GM21825 (cell line): Measurements from ENCODE around the gene TMEM50B.
"Not testable (repeated sequence)": the region's sequence is repeated elsewhere in the genome, so short reads cannot be mapped to it uniquely, and the experiment has no call there.

Experiments used
- ATAC-seq: cut with Tn5 transposase; IDR thresholded peaks from one replicate; pipeline ENCODE4 v1.9.1; 2021; ENCODE audit warnings: mild to moderate bottlenecking, moderate library complexity; ENCODE audit not compliant: unreplicated experiment

The TMEM50B gene

DNA sequence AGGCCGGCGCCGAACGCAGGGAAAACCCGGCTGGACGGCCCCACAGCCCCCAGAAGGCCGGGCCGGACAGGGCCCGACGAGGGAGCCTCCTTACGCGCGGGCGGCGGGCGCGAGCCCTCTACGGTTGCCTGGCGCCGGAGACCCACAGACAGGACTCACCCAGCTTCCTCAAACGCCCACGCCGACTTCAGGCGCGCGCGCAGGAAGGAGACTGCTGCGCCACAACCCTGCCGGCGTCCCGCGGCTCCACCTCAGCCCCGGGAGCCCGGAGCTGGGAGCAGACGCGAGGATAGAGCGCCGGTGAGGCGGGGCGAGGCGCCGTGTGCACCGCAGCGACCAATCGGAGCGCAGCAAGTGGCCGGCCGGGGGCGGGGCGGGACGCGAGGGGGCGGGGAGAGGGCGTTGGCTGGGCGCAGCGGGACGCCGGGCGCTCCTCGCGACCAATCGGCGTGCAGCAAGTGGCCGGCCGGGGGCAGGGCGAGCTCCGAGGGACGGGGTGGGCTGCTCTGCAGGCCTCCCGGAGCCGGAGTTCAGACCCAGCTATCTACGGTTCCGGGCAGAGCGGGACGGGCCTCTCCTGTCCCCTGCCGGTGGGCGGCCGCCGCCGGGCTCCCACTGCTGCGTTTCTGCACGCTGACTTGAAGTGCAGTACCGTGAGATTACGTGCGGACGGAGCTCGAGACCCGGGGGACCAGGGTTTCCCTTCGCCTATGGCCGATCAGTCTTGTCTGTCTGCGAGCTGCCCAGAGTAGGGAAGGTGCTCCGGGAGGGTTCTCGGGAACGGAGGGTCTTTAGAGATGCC lies at the start of gene TMEM50B:
Gene TMEM50B, minus strand, starts transcription at position 296 of the 802 bp plus-strand sequence. CDS start 11,089 bp downstream, outside the sequence.
- ATAC-seq, result peak; percentile 91

- no peak for ATAC-seq
Observed at GRCh38 chr21:33522953-33523349, 43.2 kb upstream of the TMEM50B start.

- no peak for ATAC-seq
Observed at GRCh38 chr21:33522297-33522952, 42.7 kb upstream of the TMEM50B start.

- no peak for ATAC-seq
Observed at GRCh38 chr21:33518899-33519298, 39.1 kb upstream of the TMEM50B start.

GRCh38 chr21:33514229-33514628 lies 34.5 kb upstream of the TMEM50B start:
- no peak for ATAC-seq

GRCh38 chr21:33512481-33512880 lies 32.7 kb upstream of the TMEM50B start:
- ATAC-seq, result no peak

DNA sequence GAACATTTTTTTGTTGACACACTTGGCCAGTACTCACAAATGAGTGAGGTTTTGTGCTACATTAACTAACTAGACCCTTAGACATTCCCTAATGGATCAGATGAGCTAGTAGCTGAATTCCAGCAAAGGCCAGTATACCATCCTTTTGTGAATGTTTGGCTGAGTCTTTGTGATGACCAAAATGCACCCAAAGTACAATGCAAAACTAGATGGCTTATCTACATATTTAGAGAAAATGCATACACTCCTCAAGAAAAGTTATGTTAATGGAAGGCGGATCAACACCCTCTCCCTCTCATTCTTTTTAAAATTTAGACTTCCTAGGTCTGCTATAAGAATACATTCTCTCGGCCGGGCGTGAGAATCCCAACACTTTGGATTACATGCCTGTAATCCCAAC lies 31.9 kb upstream of the TMEM50B start:
- ATAC-seq, result no peak

GRCh38 chr21:33510826-33511225 lies 31.1 kb upstream of the TMEM50B start:
- ATAC-seq, result no peak

GRCh38 chr21:33507003-33507402 lies 27.2 kb upstream of the TMEM50B start:
- ATAC-seq, result not testable (repeated sequence)

- no peak for ATAC-seq
Observed at GRCh38 chr21:33505833-33506232, 26.1 kb upstream of the TMEM50B start.

- no peak for ATAC-seq
Observed at GRCh38 chr21:33496345-33496744, 16.6 kb upstream of the TMEM50B start.

DNA sequence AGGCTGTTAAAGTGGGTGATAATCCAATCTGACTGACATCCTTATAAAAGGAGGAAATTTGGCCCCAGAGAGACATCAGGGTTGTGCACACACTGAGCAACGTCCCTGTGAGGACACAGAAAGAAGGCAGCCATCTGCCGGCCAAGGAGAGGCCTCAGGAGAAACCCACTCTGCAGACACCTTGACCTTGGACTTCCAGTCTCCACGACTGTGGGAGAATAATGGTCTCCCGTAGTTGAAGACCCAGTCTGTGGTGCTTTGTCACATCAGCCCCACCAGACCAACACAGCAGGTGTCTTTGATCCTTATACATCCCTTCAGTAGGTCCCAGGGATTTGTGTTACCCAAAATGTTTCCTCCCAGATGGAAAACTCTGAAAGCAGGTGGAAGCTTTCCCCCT lies 16.0 kb upstream of the TMEM50B start:
- no peak for ATAC-seq

DNA sequence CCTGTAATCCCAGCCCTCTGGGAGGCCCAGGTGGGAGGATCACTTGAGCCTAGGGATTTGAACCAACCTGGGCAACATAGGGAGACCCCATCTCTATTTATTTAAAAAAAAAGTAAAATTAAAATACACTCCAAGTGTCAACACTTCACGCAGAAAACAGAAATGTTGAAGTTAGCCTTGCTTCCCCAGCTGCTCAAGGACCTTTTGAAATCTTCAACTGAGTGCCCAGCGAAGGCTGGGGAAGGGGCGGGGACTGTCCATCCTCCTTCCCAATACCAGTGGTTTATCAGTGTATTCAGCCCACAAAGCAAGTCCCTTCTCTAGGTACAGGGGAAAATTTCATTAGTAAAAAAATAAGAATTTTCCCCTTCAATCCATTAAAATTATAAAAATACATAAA lies 14.0 kb upstream of the TMEM50B start:
- ATAC-seq, result no peak

DNA sequence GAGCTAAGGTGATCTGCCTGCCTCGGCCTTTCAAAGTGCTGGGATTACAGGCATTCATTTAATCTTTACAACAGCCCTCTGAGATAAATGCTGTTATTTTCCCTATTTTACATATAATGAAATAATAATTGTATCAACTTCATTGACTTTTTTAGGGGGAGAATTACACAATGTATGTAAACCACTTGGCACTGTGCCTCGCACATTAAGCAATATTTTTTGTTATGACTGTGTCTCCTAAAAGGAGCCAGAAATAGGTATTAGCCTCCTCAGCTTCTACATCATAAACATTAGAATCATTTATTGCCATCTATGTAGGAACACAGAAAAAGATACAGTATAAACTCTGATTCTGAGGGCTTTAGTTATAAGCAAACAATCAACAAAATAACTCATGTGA lies 12.8 kb upstream of the TMEM50B start:
- no peak for ATAC-seq

DNA sequence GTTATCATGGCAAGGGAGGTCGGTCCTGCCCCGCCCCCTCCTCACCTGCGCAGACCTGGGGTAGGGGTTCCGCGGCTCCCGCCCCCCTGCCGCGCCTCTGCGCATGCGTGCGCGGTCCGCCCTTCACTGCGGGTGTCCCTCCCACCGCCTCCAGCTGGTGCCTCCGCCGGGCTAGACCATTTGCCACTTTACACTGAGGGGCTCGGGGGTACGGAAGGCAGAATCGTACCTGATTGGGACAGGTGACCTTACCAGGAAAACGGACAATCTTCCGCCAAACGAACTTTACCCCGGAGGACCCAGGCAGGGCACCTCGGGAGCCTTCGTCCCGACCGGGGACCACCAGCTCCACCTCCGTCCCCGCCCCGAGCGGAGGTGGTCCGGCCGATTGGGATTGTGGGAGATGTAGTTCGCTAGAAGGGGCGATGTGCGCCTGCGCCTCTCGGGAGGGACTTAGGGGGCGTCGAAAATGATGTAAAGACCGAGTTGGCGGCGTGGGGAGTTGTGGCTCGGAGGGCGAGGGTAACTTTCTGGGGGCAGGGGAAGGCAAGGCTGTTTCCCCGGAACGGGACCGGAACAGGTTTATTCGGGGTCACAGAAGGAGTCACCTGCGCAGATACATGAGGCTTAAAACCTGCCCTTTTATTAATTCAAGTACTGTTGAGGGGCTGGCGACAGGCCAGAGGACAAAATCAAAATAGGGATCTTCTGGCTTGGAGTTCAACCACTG lies 11.8 kb upstream of the TMEM50B start, which contains the start of gene DNAJC28:
Gene DNAJC28, minus strand, starts transcription at position 344 of the 730 bp plus-strand sequence. CDS start 2,323 bp downstream, outside the sequence.
- peak; percentile 97 for ATAC-seq

- ATAC-seq, result no peak
Observed at GRCh38 chr21:33490991-33491372, 11.2 kb upstream of the TMEM50B start.

DNA sequence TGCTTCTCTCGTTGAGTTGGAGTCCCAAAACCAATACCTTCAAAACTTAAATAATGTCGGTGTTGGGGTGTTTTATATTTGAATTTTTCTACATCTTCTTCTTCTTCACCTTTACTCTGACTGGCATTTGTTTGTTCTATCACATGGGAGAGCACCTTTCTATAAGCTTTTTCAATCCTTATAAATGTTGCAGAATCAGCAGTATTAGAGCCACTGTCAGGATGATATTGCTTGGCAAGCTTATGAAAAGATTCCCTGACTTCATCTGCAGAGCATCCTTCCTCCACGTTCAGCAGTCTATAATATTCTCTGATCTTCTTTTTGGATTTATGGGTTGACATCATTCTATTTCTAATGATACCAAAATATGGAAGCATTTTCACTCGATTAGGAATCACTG lies 9.2 kb upstream of the TMEM50B start:
- no peak for ATAC-seq

- ATAC-seq, result no peak
Observed at GRCh38 chr21:33487996-33488395, 8.2 kb upstream of the TMEM50B start.

- ATAC-seq, result no peak
Observed at GRCh38 chr21:33481314-33481943, 1.7 kb upstream of the TMEM50B start.

DNA sequence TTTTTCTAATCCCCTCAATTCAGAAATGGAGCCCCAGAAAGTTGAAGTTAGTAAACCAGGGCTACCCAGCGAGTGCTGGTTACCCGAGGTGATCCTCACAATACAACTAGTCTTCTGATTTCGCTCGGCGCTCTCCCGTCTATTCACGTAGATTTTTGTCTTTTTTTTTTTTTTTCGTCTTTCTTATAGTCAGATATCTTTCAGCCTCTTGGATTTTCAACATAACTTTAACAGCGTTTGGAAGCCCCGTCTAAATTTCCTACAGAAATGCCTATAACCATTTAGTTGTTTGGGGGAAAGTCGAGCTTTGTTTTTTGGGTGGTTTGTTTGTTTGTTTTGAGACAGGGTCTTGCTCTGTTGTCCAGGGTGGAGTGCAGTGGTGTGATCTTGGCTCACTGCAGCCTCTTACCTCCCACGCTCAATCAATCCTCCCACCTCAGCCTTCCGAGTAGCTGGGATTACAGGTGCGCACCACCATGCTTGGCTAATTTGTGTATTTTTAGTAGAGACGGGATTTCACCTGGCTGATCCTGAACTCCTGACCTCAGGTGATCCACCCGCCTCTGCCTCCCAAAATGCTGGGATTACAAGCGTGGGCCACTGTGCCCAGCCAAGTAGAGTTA lies 818 bp upstream of the TMEM50B start:
- ATAC-seq, result no peak
